Epithelial cell of esophagus (primary cell): Measurements from ENCODE around the gene PCBP3.
"Not testable (repeated sequence)": the region's sequence is repeated elsewhere in the genome, so short reads cannot be mapped to it uniquely, and the experiment has no call there.

Source experiments
- DNase-seq: peaks from one replicate; pipeline ENCODE4 v3.0.0; 2010; ENCODE audit warnings: low read depth
- H3K4me3 ChIP-seq: 2 replicates; pipeline ENCODE4 v1.5.1; 2011; ENCODE audit warnings: mild to moderate bottlenecking, low read length, control low read depth
- TF ChIP-seq, protein P1 (sequence below): IDR thresholded peaks from 2 replicates; pipeline ENCODE4 v1.5.1; 2011; ENCODE audit warnings: low read depth, mild to moderate bottlenecking, low read length, control low read depth, inconsistent platforms; ENCODE audit not compliant: insufficient read depth; ENCODE audit errors: missing control alignments

Gene PCBP3

DNA sequence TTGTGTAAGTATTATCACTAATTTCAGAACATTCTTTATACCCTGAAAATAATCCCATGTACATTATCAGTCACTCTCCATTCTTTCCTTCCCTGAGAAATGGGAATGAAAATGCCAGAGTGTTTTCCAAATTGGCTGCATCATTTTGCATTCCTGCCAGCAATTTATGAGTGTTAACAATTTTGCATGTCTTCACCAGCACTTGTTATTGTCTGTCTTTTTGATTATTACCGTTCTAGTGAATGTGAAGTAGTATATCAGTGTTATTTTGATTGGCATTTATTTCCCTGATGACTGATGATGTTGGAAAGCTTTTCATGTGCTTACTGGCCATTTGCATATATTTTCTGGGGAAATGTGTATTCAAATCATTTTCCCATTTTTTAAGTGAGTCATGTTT is 71.9 kb downstream of the PCBP3 start:
- no peak overlapping the region for H3K4me3 ChIP-seq
- TF ChIP-seq, protein P1, sequence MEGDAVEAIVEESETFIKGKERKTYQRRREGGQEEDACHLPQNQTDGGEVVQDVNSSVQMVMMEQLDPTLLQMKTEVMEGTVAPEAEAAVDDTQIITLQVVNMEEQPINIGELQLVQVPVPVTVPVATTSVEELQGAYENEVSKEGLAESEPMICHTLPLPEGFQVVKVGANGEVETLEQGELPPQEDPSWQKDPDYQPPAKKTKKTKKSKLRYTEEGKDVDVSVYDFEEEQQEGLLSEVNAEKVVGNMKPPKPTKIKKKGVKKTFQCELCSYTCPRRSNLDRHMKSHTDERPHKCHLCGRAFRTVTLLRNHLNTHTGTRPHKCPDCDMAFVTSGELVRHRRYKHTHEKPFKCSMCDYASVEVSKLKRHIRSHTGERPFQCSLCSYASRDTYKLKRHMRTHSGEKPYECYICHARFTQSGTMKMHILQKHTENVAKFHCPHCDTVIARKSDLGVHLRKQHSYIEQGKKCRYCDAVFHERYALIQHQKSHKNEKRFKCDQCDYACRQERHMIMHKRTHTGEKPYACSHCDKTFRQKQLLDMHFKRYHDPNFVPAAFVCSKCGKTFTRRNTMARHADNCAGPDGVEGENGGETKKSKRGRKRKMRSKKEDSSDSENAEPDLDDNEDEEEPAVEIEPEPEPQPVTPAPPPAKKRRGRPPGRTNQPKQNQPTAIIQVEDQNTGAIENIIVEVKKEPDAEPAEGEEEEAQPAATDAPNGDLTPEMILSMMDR: no peak
- no peak for DNase-seq

DNA sequence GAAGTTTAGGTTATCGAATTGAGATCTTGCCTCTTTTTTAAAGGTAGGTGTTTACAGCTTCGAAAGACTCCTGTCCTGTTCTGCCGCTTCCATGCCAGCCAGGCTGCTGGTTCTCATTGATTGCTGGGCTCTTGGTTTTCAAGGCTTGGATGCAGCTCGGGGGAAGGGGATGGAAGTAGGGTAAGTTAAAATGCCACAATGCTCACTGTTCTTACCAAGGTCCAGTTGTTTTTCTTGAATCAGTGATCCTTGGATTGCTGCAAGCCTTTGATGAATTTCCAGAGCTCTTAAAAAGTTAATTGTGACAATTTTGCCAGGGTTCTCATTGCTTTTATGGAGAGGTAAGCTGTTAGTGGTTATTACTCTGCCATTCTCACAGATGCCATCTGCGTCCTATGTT is 74.9 kb downstream of the PCBP3 start:
- H3K4me3 ChIP-seq: no peak overlapping the region
- no peak for DNase-seq
- TF ChIP-seq, protein P1: no peak

DNA sequence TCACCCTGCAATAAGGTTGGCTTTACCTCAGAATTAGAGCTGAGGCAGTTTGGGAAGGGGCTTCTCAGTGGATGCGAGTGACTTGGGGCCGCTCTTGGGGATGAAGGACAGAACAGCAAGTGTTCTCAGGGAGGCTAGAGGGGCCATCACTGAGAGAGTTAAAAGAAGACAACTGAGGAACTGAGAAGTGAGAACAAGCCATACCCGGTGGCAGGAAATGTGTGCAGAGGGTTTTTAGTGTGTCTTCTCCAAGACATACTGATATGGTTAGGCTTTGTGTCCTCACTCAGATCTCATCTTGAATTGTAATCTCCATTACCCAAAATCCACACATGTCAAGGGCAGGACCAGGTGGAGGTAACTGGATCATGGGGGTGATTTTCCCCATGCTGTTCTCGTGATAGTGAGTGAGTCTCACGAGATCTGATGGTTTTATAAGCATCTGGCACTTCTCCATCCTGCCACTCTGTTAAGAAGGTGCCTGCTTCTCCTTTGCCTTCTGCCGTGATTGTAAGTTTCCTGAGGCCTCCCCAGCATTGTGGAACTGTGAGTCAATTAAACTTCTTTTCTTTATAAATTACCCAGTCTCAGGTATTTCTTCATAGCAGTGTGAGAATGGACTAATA is 75.8 kb downstream of the PCBP3 start:
- no peak for DNase-seq
- H3K4me3 ChIP-seq: no peak overlapping the region
- TF ChIP-seq, protein P1: no peak

DNA sequence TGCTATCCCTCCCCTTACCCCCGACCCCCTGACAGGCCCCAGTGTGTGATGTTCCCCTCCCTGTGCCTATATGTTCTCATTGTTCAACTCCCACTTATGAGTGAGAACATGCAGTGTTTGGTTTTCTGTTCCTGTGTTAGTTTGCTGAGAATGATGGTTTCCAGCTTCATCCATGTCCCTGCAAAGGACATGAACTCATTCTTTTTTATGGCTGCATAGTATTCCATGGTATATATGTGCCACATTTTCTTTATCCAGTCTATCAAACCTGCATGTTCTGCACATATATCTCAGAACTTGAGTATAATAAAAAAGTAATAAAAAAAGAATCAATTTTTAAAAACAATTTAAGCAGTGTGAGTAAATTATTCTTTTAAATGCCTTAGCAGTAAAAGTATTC is 76.7 kb downstream of the PCBP3 start:
- not testable (repeated sequence) for H3K4me3 ChIP-seq, DNase-seq

DNA sequence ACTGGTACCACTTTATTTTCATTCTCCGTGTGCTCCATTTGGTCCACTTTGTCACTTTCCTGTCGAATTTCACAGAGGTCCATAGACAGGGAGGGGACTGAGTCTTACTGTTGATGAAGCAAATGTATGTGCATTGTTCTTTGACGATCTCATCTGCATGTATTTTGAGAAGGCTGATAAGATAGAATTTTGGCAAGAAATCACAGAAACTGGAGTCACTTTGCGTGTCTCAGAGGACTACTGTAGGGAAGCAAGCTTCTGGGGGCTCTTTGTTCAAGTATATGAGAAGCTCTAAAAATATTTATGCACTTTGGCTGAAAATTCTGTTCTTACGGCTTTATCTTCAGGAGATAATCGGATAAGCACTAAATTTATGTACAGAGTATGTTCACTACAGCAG is 78.1 kb downstream of the PCBP3 start:
- TF ChIP-seq, protein P1: no peak
- H3K4me3 ChIP-seq: no peak overlapping the region
- DNase-seq: no peak

DNA sequence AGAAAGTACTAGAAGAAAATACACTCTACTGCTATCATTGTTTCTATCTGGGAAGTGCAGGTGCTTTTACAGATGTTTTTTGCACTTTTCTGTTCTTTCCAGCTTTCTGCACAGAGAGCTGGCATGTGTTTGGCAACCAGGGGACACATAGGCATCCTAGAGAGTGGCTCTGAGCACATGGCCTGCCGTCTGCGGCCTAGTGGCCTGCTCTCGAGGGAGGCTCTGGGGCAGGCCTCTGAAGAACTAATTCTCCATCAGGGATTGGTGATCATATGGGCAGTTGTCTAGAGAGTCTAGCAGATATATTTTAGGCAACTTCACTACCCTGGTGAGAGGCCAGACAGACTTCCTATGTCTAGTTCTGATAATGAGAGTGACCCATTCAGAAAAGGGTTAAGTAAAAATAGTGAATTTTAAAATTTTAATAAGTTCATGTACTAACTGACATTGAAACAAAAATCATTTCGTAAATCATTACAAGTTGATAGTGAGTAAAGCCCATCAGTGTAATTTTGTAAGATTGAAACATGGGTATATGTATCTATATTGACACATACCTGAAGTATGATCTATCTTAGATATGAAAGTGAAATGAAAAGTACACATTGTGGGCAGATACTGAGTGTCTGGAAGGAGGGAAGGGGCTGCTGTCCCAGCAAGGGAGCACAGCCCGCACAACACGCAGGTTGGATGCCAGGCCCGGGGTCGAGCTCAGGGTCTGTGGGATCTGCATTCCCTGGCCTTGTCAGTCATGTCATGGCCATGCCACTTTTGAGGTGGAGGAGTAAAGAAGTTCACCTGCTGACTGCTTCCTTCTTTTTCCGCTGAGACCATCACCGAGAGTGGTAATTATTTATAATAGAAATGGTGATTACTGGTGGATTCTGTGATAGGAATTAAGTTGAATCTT is 79.8 kb downstream of the PCBP3 start:
- TF ChIP-seq, protein P1: no peak
- no peak for DNase-seq
- H3K4me3 ChIP-seq: no peak overlapping the region

DNA sequence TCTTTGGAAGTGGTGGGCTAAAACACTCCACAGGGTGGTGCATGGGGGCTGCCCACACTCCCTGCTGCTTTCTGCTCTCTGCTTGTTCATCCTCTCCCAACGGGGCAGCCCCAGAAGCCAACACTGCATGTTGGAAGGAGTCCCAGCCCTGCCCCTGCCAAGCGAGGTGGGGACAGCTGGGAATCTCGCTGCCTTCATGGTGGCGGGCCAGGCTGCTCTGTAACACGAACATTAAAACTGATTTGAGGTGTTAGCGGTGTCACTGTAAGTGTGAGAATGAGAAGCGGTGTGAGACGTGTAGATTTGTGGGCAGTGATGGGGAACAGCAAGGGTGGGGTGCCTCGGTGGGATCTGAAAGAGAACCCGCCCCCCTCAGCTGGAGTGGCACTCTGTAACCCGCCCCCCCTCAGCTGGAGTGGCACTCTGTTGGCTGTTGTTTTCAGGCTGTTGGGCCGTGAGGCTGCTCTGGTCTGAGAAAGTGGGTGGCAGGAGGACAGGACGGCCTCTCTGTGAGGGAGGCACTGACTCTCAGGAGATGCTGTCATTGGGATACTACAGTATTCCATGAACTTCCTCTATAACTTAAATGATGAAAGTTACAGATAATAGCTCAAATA is 80.9 kb downstream of the PCBP3 start:
- no peak for DNase-seq
- no peak overlapping the region for H3K4me3 ChIP-seq
- TF ChIP-seq, protein P1: no peak
